IMR-90 (cell line): ENCODE measurements around the gene ANO9. TPM values are rescaled to one million over a fixed set of nuclear protein-coding genes. Genes with fewer than 3 reads are reported as not detected.

Experiments used
- ATAC-seq: fragments of 200-7000 bp; cut with Tn5 transposase; 2 replicates; pipeline ENCODE4 v1.9.1; 2020; ENCODE audit warnings: low read depth, mild to moderate bottlenecking, moderate library complexity
- BruUV-seq: library from RNA; stranded (reverse); fragments of 400-500 nt; replicated peaks from 2 replicates; lab custom pipeline; 2021; lab: Mats Ljungman, UMichigan
- CTCF ChIA-PET: fragments of 300-600 bp; formaldehyde crosslinking; extraction: SDS; loops from one replicate; lab custom pipeline; 2021; ENCODE audit warnings: antibody characterized with exemption; lab: Yijun Ruan, JAX
- POLR2A ChIA-PET: fragments of 300-600 bp; sonication (Branson Sonifier 250); formaldehyde crosslinking; loops from one replicate; lab custom pipeline; 2022; ENCODE audit warnings: antibody characterized with exemption; ENCODE audit not compliant: unreplicated experiment; lab: Charles Lee
- DNase-seq: peaks from one replicate; pipeline ENCODE4 v3.0.0; 2013
- H2AFZ ChIP-seq: replicated peaks from 2 replicates; pipeline ENCODE3; 2013; ENCODE audit warnings: low read length, mild to moderate bottlenecking; ENCODE audit not compliant: poor library complexity
- H2AK5ac ChIP-seq: 2 replicates; pipeline ENCODE4 v1.6.1; 2013; ENCODE audit warnings: low read depth, low read length, inconsistent platforms
- H2AK9ac ChIP-seq: replicated peaks from 2 replicates; pipeline ENCODE3; 2013; ENCODE audit warnings: mild to moderate bottlenecking, low read depth, low read length, moderate library complexity; ENCODE audit not compliant: poor library complexity
- H2BK120ac ChIP-seq: 2 replicates; pipeline ENCODE4 v1.6.1; 2013; ENCODE audit warnings: low read depth, low read length, inconsistent platforms
- H2BK15ac ChIP-seq: 3 replicates; pipeline ENCODE4 v1.6.1; 2013; ENCODE audit warnings: low read depth, low read length, inconsistent platforms
- H2BK20ac ChIP-seq: 2 replicates; pipeline ENCODE4 v1.6.1; 2013; ENCODE audit warnings: low read depth, mild to moderate bottlenecking, inconsistent platforms, low read length, moderate library complexity
- H2BK5ac ChIP-seq: 2 replicates; pipeline ENCODE4 v1.6.1; 2013; ENCODE audit warnings: mild to moderate bottlenecking, low read depth, low read length, inconsistent platforms; ENCODE audit not compliant: poor library complexity, severe bottlenecking
- H3K14ac ChIP-seq: replicated peaks from 2 replicates; pipeline ENCODE4 v1.6.1; 2013; ENCODE audit warnings: low read depth, low read length, inconsistent platforms
- H3K18ac ChIP-seq: 2 replicates; pipeline ENCODE4 v1.6.1; 2013; ENCODE audit warnings: low read depth, low read length, control low read depth
- H3K23ac ChIP-seq: 2 replicates; pipeline ENCODE4 v1.6.1; 2013; ENCODE audit warnings: low read depth, low read length, inconsistent platforms
- H3K27ac ChIP-seq: 2 replicates; pipeline ENCODE4 v1.5.1; 2013; ENCODE audit warnings: mild to moderate bottlenecking, control low read depth, low read length; ENCODE audit not compliant: insufficient read depth
- H3K27me3 ChIP-seq: 2 replicates; pipeline ENCODE4 v1.6.1; 2013; ENCODE audit warnings: low read length; ENCODE audit not compliant: control insufficient read depth, insufficient read depth
- H3K36me3 ChIP-seq: 2 replicates; pipeline ENCODE4 v1.6.1; 2013; ENCODE audit warnings: low read length, mixed read lengths; ENCODE audit not compliant: control insufficient read depth, insufficient read depth
- H3K4ac ChIP-seq: 2 replicates; pipeline ENCODE4 v1.6.1; 2013; ENCODE audit warnings: low read depth, low read length, inconsistent platforms
- H3K4me1 ChIP-seq: 2 replicates; pipeline ENCODE4 v1.6.1; 2013; ENCODE audit warnings: low read length, mixed read lengths; ENCODE audit not compliant: control insufficient read depth, insufficient read depth
- H3K4me2 ChIP-seq: 2 replicates; pipeline ENCODE4 v1.6.1; 2013; ENCODE audit warnings: low read depth, mild to moderate bottlenecking, control low read depth, low read length, moderate library complexity
- H3K4me3 ChIP-seq: 2 replicates; pipeline ENCODE4 v1.5.1; 2013; ENCODE audit warnings: low read depth, mild to moderate bottlenecking, control low read depth, low read length, moderate library complexity; ENCODE audit not compliant: insufficient read depth
- H3K56ac ChIP-seq: 2 replicates; pipeline ENCODE4 v1.6.1; 2013; ENCODE audit warnings: low read length, inconsistent platforms; ENCODE audit not compliant: insufficient read depth; ENCODE audit errors: extremely low read depth
- H3K79me1 ChIP-seq, 2 experiments: 2 replicates each; pipeline ENCODE4 v1.6.1; 2013; ENCODE audit warnings: low read length in 2 of 2, inconsistent platforms in 1 of 2, low read depth in 1 of 2
- H3K9ac ChIP-seq: 2 replicates; pipeline ENCODE4 v1.6.1; 2013; ENCODE audit warnings: low read depth, low read length, control low read depth
- H3K9me1 ChIP-seq: 2 replicates; pipeline ENCODE4 v1.6.1; 2013; ENCODE audit warnings: low read length, inconsistent platforms; ENCODE audit not compliant: insufficient read depth
- H3K9me3 ChIP-seq: 2 replicates; pipeline ENCODE4 v1.6.1; 2013; ENCODE audit warnings: low read length; ENCODE audit not compliant: control insufficient read depth, insufficient read depth
- H4K20me1 ChIP-seq: 2 replicates; pipeline ENCODE4 v1.6.1; 2013; ENCODE audit warnings: low read length, inconsistent platforms; ENCODE audit not compliant: insufficient read depth
- H4K5ac ChIP-seq: 2 replicates; pipeline ENCODE4 v1.6.1; 2013; ENCODE audit warnings: mild to moderate bottlenecking, low read depth, low read length, control low read depth
- H4K8ac ChIP-seq, 2 experiments: 2 replicates each; pipeline ENCODE4 v1.6.1; 2013; ENCODE audit warnings: low read depth in 2 of 2, low read length in 2 of 2, control low read depth in 1 of 2, inconsistent platforms in 1 of 2
- H4K91ac ChIP-seq: 2 replicates; pipeline ENCODE4 v1.6.1; 2013; ENCODE audit warnings: low read depth, low read length, inconsistent platforms; ENCODE audit not compliant: insufficient read depth
- WGBS, 2 experiments: methylation state at CpG; one replicate each; pipeline versions ENCODE4 v1.1.5 to v1.1.7; 2013; ENCODE audit warnings: missing lambda C conversion rate in 2 of 2; ENCODE audit not compliant: insufficient read length in 1 of 2; ENCODE audit errors: extremely low coverage in 2 of 2; 5-methylcytosine and 5-hydroxymethylcytosine counted together
- dilution Hi-C: fragments of 300-500 bp; cut with HindIII; formaldehyde crosslinking; loops from one replicate; pipeline ENCODE4 v1.14.3; 2018; ENCODE audit warnings: low sequenced_read_pairs; ENCODE audit not compliant: unreplicated experiment
- in situ Hi-C: fragments of 300-500 bp; cut with MboI; formaldehyde crosslinking; loops from 3 replicates; pipeline ENCODE4 v1.14.3; 2019; ENCODE audit warnings: low sequenced_read_pairs, inconsistent platforms, mixed read lengths
- intact Hi-C: fragments of 100-400 bp; cut with micrococcal nuclease; formaldehyde crosslinking; loops from 2 replicates; pipeline ENCODE4 v1.10.0; 2022
- polyA plus RNA-seq, 3 experiments: library from polyadenylated mRNA; depleted of rRNA; stranded (reverse); fragments of >200 nt; gene quantifications; 2 replicates each; pipeline ENCODE4 v1.2.3, GENCODE V29; 2012; ENCODE audit warnings: low replicate concordance in 1 of 3
- total RNA-seq: library from RNA; depleted of rRNA; stranded (reverse); fragments of >200 nt; gene quantifications from 2 replicates; pipeline ENCODE4 v1.2.3, GENCODE V29; 2012
- TF ChIP-seq, protein P1 (sequence below): conservative IDR thresholded peaks from 2 replicates; pipeline ENCODE4 v1.5.1; 2012; ENCODE audit warnings: mild to moderate bottlenecking, low read depth, low read length, improper control_type of control experiment

The ANO9 gene
- total and polyA plus RNA-seq, 2 of the 4 experiments (the other 2 are of a cell fraction), result not detected

DNA sequence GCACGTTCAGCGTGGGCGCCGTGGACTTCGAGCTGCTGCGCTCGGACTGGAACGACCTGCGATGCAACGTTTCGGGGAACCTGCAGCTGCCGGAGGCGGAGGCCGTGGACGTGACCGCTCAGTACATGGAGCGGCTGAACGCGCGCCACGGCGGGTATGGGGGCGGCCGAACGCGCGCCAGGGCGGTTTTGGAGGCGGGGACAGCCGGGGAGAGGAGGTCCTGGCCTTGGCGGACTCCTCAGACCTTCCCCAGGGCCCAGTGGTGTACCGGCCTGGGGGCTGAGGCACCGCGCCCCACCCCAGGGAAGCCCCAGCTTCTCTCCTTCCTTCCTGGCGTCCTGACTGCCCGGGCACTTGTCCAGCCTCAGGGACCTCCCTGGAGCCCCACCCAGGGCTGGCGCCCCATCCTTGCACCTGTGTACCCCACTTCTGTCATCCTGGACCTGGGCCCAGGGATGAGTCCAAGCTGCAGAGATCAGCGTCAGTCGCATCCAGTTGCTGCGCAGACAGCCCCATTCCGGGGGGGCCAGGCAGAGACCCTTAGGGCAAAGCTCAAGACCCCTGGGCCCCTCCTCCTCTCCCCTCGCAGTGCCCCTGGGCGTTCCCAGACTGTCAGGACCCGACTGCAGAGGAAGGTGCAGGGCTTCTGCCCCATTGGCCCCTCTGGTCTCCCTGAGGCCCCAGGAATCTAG is 64.5 kb downstream of the ANO9 start:
- H2BK20ac ChIP-seq, result no peak overlapping the region
- intact Hi-C loops (no loop called here), in situ Hi-C loops (no loop called here), dilution Hi-C loops (no loop called here)
- H3K56ac ChIP-seq, result no peak overlapping the region
- no peaks in the 10 kb centered on the region for H3K9me1 ChIP-seq
- DNase-seq (no peak), ATAC-seq (no peak)
- no peak overlapping the region for H3K4me2 ChIP-seq
- TF ChIP-seq, protein P1, sequence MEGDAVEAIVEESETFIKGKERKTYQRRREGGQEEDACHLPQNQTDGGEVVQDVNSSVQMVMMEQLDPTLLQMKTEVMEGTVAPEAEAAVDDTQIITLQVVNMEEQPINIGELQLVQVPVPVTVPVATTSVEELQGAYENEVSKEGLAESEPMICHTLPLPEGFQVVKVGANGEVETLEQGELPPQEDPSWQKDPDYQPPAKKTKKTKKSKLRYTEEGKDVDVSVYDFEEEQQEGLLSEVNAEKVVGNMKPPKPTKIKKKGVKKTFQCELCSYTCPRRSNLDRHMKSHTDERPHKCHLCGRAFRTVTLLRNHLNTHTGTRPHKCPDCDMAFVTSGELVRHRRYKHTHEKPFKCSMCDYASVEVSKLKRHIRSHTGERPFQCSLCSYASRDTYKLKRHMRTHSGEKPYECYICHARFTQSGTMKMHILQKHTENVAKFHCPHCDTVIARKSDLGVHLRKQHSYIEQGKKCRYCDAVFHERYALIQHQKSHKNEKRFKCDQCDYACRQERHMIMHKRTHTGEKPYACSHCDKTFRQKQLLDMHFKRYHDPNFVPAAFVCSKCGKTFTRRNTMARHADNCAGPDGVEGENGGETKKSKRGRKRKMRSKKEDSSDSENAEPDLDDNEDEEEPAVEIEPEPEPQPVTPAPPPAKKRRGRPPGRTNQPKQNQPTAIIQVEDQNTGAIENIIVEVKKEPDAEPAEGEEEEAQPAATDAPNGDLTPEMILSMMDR, result no peak
- no peak overlapping the region for H3K18ac ChIP-seq
- no peak overlapping the region for H2AFZ ChIP-seq
- no peak overlapping the region for H2BK5ac ChIP-seq
- H3K4me3 ChIP-seq, result no peak overlapping the region
- no peak overlapping the region for H4K5ac ChIP-seq
- no peaks in the 10 kb centered on the region for H3K9me3 ChIP-seq
- H3K23ac ChIP-seq, result no peak overlapping the region
- H3K36me3 ChIP-seq, result peaks cover 50% of the 10 kb centered on the region
- no peak overlapping the region for H4K91ac ChIP-seq
- H3K9ac ChIP-seq, result no peak overlapping the region
- H3K4me1 ChIP-seq, result no peaks in the 10 kb centered on the region
- no peak overlapping the region for H4K8ac ChIP-seq
- H2AK5ac ChIP-seq, result no peak overlapping the region
- WGBS, 2 experiments, result 97% methylated on average over 20 of the region's 44 CpGs; no CpG with 5 or more reads in 1 of the 2 experiments
- H2BK120ac ChIP-seq, result no peak overlapping the region
- no peak overlapping the region for H3K14ac ChIP-seq
- ChIA-PET POLR2A (no interaction called here), CTCF (no interaction called here)
- no peak overlapping the region for H3K27ac ChIP-seq
- no TSS peak for BruUV-seq
- no peaks in the 10 kb centered on the region for H3K27me3 ChIP-seq
- H3K4ac ChIP-seq, result no peak overlapping the region
- H2BK15ac ChIP-seq, result no peak overlapping the region
- no peaks in the 10 kb centered on the region for H3K79me1 ChIP-seq
- no peak overlapping the region for H2AK9ac ChIP-seq
- H4K20me1 ChIP-seq, result no peaks in the 10 kb centered on the region
